Measurements from ENCODE around the gene NUP58. TPM values are rescaled to one million over a fixed set of nuclear protein-coding genes. Genes with fewer than 3 reads are reported as not detected.

Gene NUP58, protein sequence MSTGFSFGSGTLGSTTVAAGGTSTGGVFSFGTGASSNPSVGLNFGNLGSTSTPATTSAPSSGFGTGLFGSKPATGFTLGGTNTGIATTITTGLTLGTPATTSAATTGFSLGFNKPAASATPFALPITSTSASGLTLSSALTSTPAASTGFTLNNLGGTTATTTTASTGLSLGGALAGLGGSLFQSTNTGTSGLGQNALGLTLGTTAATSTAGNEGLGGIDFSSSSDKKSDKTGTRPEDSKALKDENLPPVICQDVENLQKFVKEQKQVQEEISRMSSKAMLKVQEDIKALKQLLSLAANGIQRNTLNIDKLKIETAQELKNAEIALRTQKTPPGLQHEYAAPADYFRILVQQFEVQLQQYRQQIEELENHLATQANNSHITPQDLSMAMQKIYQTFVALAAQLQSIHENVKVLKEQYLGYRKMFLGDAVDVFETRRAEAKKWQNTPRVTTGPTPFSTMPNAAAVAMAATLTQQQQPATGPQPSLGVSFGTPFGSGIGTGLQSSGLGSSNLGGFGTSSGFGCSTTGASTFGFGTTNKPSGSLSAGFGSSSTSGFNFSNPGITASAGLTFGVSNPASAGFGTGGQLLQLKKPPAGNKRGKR
- 79.5 and 91.8 TPM in 2 replicates for total RNA-seq (2014; rRNA removed; shearing (Covaris generic))
- polyA plus RNA-seq (2016; fragmentation: Nextera tagmentation; extraction: Ambion mirVana), result 27.6 and 27.7 TPM in 2 replicates
- long read RNA-seq, full-length matches to known transcripts, result 9 of 10 reads
- long read RNA-seq, partial matches to known transcripts, result 0 of 10 reads
- long read RNA-seq, other reads (novel, unspliced or antisense), result 1 of 10 reads

DNA sequence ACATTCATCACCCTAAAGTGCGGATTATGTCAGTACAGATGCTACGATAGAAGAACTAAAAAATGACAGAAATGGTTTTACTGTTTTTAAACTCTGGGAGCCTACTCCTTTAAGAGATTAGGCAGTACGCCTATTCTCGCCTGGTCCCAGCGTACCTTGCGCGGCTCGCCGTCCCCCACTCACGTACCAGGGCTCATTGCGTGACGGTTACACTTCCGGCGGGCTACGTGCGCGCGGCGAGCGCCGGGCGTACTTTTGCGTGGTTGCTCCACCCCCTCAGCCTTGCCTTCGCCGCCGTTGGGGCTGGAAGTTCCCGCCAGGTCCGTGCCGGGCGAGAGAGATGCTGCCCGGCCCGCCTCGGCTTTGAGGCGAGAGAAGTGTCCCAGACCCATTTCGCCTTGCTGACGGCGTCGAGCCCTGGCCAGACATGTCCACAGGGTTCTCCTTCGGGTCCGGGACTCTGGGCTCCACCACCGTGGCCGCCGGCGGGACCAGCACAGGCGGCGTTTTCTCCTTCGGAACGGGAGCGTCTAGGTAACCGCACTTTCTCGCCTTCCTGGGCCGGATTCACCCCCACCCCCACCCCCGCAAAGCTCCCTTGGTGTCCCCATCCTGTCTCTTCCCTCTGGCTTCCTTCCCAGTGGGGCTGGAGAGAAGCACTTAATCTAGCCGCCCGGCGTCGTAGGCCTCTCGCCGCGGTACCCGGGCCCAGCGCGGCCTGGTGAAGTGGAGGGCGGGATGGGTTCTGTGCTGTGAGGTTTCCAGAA is at the start of gene NUP58:
NUP58 (plus strand) TSS at position 279 of the 767 bp plus-strand sequence; CDS start at position 428, 149 bp downstream.
- H3K79me2 ChIP-seq (replicated peaks; ENCODE audit: insufficient read depth), result peaks cover 49% of the 10 kb centered on the region
- DNase-seq (ENCODE audit: low spot score) (peak; percentile 92), ATAC-seq (peak; percentile 97)
- peak within 1 kb of the TSS; percentile 70 for H3K27ac ChIP-seq (ENCODE audit: low read depth)
- Mint-ChIP-seq H3K36me3 (ENCODE audit: low read depth) (peaks cover 25% of the 10 kb centered on the region), H3K27ac (peak within 1 kb of the TSS; percentile 67), H3K27me3 (ENCODE audit: insufficient read depth, low read depth, poor library complexity) (no peaks in the 10 kb centered on the region), H3K4me3 (peak within 1 kb of the TSS; percentile 95), H3K4me1 (peaks cover 9% of the 10 kb centered on the region; the same call in 2 of the 3 replicates), H3K9me3 (peaks cover 5% of the 10 kb centered on the region; the same call in 1 of the 3 replicates)
- H3F3A ChIP-seq (replicated peaks; ENCODE audit: low read depth), result no peaks in the 10 kb centered on the region
- peaks cover 6% of the 10 kb centered on the region for H3K4me1 ChIP-seq (ENCODE audit: insufficient read depth)
- H3K4me3 ChIP-seq, result peak within 1 kb of the TSS; percentile 88
- peak; percentile 91 for TF ChIP-seq POLR2AphosphoS5 (IDR thresholded peaks at IDR 0.05; ENCODE audit: low read depth)
- TF ChIP-seq, protein P1, sequence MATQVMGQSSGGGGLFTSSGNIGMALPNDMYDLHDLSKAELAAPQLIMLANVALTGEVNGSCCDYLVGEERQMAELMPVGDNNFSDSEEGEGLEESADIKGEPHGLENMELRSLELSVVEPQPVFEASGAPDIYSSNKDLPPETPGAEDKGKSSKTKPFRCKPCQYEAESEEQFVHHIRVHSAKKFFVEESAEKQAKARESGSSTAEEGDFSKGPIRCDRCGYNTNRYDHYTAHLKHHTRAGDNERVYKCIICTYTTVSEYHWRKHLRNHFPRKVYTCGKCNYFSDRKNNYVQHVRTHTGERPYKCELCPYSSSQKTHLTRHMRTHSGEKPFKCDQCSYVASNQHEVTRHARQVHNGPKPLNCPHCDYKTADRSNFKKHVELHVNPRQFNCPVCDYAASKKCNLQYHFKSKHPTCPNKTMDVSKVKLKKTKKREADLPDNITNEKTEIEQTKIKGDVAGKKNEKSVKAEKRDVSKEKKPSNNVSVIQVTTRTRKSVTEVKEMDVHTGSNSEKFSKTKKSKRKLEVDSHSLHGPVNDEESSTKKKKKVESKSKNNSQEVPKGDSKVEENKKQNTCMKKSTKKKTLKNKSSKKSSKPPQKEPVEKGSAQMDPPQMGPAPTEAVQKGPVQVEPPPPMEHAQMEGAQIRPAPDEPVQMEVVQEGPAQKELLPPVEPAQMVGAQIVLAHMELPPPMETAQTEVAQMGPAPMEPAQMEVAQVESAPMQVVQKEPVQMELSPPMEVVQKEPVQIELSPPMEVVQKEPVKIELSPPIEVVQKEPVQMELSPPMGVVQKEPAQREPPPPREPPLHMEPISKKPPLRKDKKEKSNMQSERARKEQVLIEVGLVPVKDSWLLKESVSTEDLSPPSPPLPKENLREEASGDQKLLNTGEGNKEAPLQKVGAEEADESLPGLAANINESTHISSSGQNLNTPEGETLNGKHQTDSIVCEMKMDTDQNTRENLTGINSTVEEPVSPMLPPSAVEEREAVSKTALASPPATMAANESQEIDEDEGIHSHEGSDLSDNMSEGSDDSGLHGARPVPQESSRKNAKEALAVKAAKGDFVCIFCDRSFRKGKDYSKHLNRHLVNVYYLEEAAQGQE (IDR thresholded peaks at IDR 0.05; ENCODE audit: unreplicated experiment), result no peak
- TF ChIP-seq JUNB (IDR thresholded peaks at IDR 0.05; ENCODE audit: unreplicated experiment), result no peak
- TF ChIP-seq, protein P2, sequence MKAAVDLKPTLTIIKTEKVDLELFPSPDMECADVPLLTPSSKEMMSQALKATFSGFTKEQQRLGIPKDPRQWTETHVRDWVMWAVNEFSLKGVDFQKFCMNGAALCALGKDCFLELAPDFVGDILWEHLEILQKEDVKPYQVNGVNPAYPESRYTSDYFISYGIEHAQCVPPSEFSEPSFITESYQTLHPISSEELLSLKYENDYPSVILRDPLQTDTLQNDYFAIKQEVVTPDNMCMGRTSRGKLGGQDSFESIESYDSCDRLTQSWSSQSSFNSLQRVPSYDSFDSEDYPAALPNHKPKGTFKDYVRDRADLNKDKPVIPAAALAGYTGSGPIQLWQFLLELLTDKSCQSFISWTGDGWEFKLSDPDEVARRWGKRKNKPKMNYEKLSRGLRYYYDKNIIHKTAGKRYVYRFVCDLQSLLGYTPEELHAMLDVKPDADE (IDR thresholded peaks at IDR 0.05), result peak; percentile 62; the same call in 1 of the 2 replicates
- no peak for TF ChIP-seq ZNF114 (CRISPR knock-in tag; IDR thresholded peaks at IDR 0.05)
- TF ChIP-seq CREB1 (CRISPR knock-in tag; IDR thresholded peaks at IDR 0.05; ENCODE audit: low read depth), result peak; percentile 70
- TF ChIP-seq, protein P3, sequence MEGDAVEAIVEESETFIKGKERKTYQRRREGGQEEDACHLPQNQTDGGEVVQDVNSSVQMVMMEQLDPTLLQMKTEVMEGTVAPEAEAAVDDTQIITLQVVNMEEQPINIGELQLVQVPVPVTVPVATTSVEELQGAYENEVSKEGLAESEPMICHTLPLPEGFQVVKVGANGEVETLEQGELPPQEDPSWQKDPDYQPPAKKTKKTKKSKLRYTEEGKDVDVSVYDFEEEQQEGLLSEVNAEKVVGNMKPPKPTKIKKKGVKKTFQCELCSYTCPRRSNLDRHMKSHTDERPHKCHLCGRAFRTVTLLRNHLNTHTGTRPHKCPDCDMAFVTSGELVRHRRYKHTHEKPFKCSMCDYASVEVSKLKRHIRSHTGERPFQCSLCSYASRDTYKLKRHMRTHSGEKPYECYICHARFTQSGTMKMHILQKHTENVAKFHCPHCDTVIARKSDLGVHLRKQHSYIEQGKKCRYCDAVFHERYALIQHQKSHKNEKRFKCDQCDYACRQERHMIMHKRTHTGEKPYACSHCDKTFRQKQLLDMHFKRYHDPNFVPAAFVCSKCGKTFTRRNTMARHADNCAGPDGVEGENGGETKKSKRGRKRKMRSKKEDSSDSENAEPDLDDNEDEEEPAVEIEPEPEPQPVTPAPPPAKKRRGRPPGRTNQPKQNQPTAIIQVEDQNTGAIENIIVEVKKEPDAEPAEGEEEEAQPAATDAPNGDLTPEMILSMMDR (conservative IDR thresholded peaks at IDR 0.05; ENCODE audit: low read depth in 2 of 2), result no peak
- peaks cover 5% of the 10 kb centered on the region; the same call in 1 of the 2 replicates for H3K27me3 ChIP-seq (ENCODE audit: insufficient read depth)
- peaks cover 13% of the 10 kb centered on the region for H4K20me1 ChIP-seq (replicated peaks; ENCODE audit: insufficient read depth)
- H3K9me2 ChIP-seq (ENCODE audit: insufficient read depth), result no peaks in the 10 kb centered on the region
- peak within 1 kb of the TSS; percentile 79 for H3K4me2 ChIP-seq
- H3K36me3 ChIP-seq (ENCODE audit: insufficient read depth), result 0 out of 2 replicates have a peak, but pooled peaks cover 8% of the 10 kb centered on the region
- peak within 1 kb of the TSS; percentile 100 for H2AFZ ChIP-seq

Data from GM23338 (cell line).